ENCODE measurements around the gene SLC38A9. TPM values are rescaled to one million over a fixed set of nuclear protein-coding genes. Genes with fewer than 3 reads are reported as not detected.
A peak's percentile ranks its signal among the peaks of the same experiment; 100 is the strongest.

The SLC38A9 gene
- total RNA-seq, 1 experiment from 2014 or later: 22.1 TPM

- peak; percentile 46 for DNase-seq
- Histone ChIP-seq H3K4me3 (ENCODE audit: insufficient read depth, low read depth, low read length) (no peak overlapping the region), H3K36me3 (replicated peaks; ENCODE audit: control insufficient read depth, insufficient read depth, low read length) (peaks cover 2% of the 10 kb centered on the region)
These were observed 17.8 kb downstream of the SLC38A9 start for GRCh38 chr5:55694152-55694830.

DNA sequence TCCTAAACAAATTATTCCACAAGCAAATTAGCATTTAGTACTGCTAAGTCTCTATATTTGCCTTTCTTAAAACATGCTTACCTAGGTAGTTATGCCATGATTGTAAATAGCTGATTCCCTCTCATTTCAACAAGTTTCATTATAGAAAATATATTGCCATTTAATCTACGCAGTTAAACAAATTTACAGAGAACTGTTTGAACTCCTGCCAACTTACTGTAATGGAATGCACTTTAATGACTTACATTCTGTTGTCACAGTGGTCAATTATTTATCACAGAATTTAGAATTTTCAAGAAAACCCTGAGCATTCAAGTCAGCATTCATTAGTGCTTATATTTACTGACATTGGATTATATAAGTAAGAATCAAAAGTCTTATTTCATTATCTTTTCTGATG lies 19.6 kb downstream of the SLC38A9 start:
- no peaks in the 10 kb centered on the region; the same call in 1 of the 2 replicates for H3K36me3 ChIP-seq (replicated peaks; ENCODE audit: control insufficient read depth, insufficient read depth, low read length)

More at GRCh38 chr5:55694152-55694830, 17.8 kb downstream of the SLC38A9 start:
- H3K27me3 ChIP-seq (ENCODE audit: control insufficient read depth, insufficient read depth, low read length): no peaks in the 10 kb centered on the region

DNA sequence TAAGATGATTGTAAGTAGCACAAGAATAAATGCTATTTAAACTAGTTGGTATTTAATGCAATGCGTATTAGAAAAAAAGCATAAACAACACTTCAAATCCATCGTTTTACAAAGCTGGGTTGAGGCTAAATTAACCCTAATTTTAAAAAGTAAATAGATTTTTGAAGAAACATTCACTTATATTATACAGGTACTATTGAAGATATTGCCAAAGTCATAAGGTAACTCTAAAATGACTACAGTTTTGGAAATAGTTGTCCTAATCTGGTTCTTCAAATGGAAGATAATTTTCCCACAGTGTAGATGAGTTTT lies 20.1 kb downstream of the SLC38A9 start:
- Histone ChIP-seq H3K27me3 (ENCODE audit: control insufficient read depth, insufficient read depth, low read length) (no peaks in the 10 kb centered on the region), H3K4me3 (ENCODE audit: insufficient read depth, low read depth, low read length) (no peak overlapping the region), H3K36me3 (replicated peaks; ENCODE audit: control insufficient read depth, insufficient read depth, low read length) (no peaks in the 10 kb centered on the region; the same call in 1 of the 2 replicates)
- DNase-seq: no peak

More for the DNA sequence above, 19.6 kb downstream of the SLC38A9 start:
- DNase-seq: no peak
- no peak overlapping the region for H3K4me3 ChIP-seq (ENCODE audit: insufficient read depth, low read depth, low read length)
- H3K27me3 ChIP-seq (ENCODE audit: control insufficient read depth, insufficient read depth, low read length): no peaks in the 10 kb centered on the region

DNA sequence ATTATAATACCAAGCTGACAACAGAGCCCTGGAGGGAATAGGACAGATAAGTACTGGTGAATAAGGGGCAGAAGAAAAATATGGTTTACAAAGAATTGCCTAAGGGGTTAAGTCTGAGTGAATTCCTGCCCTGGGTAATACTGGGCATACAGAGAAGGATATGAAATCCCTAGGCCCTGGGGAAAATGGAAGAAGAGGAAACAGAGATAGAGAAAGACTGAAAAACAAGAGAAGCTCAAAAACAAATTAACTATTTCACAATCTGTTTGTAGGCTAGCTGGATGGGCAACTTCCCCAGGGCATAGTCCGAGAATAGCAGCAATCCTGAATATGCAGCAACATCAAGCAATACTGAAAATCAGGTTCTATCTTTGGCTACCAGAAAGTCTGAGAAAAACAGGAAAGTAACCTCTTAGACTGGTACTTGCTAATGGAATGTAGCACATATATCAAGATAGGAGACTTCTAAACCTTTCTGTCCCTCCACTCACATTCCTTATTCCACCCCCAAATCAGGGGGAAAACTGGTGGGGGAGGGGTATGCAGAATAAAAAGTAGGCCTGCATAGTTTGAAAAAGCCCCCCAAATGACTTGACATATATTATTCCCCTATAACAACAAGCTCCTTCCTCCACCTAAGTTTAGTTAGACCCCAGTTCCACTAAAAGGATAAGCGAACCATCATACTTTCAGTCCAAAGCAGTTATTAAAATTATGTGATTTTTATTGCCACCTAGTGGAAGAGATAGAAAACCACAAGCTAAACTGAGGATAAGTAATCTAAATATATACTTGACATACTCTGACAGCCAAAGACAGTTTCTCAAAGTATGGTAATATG lies 20.6 kb downstream of the SLC38A9 start:
- Histone ChIP-seq H3K4me3 (ENCODE audit: insufficient read depth, low read depth, low read length) (no peak overlapping the region), H3K36me3 (replicated peaks; ENCODE audit: control insufficient read depth, insufficient read depth, low read length) (no peaks in the 10 kb centered on the region), H3K27me3 (ENCODE audit: control insufficient read depth, insufficient read depth, low read length) (no peaks in the 10 kb centered on the region)
- DNase-seq: peak; percentile 36

DNA sequence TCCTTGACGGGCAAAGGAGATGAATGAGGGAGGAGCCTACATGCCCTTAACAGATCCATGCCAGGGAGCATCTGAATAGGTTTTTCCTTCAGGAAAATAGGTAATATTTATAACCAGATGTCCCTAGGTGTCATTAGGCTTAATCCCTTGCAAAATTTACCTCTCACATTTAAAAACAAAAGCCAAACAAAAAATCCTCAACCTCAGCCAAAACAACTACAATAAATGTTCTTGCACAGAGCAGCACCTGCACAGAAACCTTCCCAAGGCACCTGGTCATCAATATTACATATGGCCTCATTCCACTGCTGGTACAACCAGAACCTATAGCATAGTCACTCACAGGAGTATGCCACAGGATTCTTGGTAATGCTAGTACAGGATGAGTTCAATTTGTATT lies 30.1 kb downstream of the SLC38A9 start:
- no peaks in the 10 kb centered on the region for H3K27me3 ChIP-seq (ENCODE audit: control insufficient read depth, insufficient read depth, low read length)
- no peak for DNase-seq
- H3K36me3 ChIP-seq (replicated peaks; ENCODE audit: control insufficient read depth, insufficient read depth, low read length): no peaks in the 10 kb centered on the region
- H3K4me3 ChIP-seq (ENCODE audit: insufficient read depth, low read depth, low read length): no peak overlapping the region

DNA sequence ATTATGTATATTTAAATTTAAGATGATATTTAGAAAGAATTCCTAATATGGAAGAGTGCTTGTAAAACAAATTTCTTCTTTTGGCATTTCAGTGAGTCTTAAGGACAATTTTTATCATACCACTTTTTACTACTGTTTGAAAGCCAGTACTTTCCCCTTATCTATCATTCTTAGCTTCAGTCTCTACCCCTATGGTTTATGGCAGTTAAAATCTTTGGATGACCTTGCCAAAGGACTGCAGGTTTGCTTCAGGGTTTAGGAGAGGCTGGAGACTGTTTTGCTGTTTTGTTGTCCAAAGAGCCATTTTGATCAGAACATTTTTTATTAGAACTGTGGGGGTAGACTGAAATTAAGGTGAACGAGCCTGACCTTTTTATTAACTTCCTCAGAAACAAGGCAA lies 30.8 kb downstream of the SLC38A9 start:
- DNase-seq: no peak

GRCh38 chr5:55680353-55680752 lies 31.8 kb downstream of the SLC38A9 start:
- no peaks in the 10 kb centered on the region for H3K27me3 ChIP-seq (ENCODE audit: control insufficient read depth, insufficient read depth, low read length)
- DNase-seq: no peak
- no peaks in the 10 kb centered on the region for H3K36me3 ChIP-seq (replicated peaks; ENCODE audit: control insufficient read depth, insufficient read depth, low read length)
- H3K4me3 ChIP-seq (ENCODE audit: insufficient read depth, low read depth, low read length): no peak overlapping the region

More for the DNA sequence above, 30.8 kb downstream of the SLC38A9 start:
- Histone ChIP-seq H3K4me3 (ENCODE audit: insufficient read depth, low read depth, low read length) (no peak overlapping the region), H3K27me3 (ENCODE audit: control insufficient read depth, insufficient read depth, low read length) (no peaks in the 10 kb centered on the region), H3K36me3 (replicated peaks; ENCODE audit: control insufficient read depth, insufficient read depth, low read length) (no peaks in the 10 kb centered on the region)

DNA sequence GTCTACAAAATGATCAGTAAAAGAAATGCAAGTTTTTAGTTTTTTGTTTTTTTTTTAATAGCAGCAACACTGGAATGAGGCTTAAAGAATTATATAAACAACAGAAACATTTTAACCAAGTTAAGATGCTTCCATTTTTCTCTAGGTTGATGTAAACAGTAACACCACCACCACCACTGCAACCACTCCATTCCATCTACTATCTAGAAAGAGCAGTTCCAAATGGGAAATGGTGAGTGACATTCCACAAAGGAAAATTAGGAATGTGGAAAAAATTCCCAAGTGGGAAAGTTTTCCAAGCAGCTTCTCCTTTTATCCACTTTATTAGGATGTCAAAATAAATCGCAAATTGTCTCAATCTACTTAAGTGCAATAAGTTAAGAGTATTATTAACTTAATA lies 32.6 kb downstream of the SLC38A9 start:
- no peaks in the 10 kb centered on the region for H3K27me3 ChIP-seq (ENCODE audit: control insufficient read depth, insufficient read depth, low read length)

GRCh38 chr5:55675119-55675518 lies 37.0 kb downstream of the SLC38A9 start:
- H3K4me3 ChIP-seq (ENCODE audit: insufficient read depth, low read depth, low read length): no peak overlapping the region
- DNase-seq: no peak

More for the DNA sequence above, 32.6 kb downstream of the SLC38A9 start:
- no peak overlapping the region for H3K4me3 ChIP-seq (ENCODE audit: insufficient read depth, low read depth, low read length)
- DNase-seq: no peak
- H3K36me3 ChIP-seq (replicated peaks; ENCODE audit: control insufficient read depth, insufficient read depth, low read length): no peaks in the 10 kb centered on the region

GRCh38 chr5:55674340-55674739 lies 37.8 kb downstream of the SLC38A9 start:
- Histone ChIP-seq H3K36me3 (replicated peaks; ENCODE audit: control insufficient read depth, insufficient read depth, low read length) (no peaks in the 10 kb centered on the region), H3K4me3 (ENCODE audit: insufficient read depth, low read depth, low read length) (no peak overlapping the region), H3K27me3 (ENCODE audit: control insufficient read depth, insufficient read depth, low read length) (no peaks in the 10 kb centered on the region)
- no peak for DNase-seq

More at GRCh38 chr5:55675119-55675518, 37.0 kb downstream of the SLC38A9 start:
- H3K36me3 ChIP-seq (replicated peaks; ENCODE audit: control insufficient read depth, insufficient read depth, low read length): no peaks in the 10 kb centered on the region
- H3K27me3 ChIP-seq (ENCODE audit: control insufficient read depth, insufficient read depth, low read length): no peaks in the 10 kb centered on the region

DNA sequence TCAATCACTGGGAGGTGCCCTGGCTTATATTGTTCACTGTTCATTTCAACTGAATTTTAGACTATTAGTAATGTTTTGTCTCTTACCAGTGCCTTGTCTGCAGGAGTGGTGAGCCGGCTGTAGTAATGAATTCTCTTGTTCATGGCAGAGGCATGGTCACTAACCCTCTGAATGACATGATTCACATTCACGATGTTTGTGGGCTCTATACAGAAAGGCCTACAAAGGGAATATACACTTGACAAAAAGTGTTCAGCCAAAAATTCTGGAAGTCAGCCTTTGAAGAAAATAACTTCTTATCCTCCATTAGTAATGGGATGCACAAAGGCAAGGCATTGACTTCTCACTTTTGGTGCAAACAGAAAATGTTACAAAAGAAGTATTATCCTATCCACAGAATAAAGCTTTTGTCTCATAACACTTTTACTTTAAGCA lies 39.6 kb downstream of the SLC38A9 start:
- H3K27me3 ChIP-seq (ENCODE audit: control insufficient read depth, insufficient read depth, low read length): no peaks in the 10 kb centered on the region
- H3K4me3 ChIP-seq (ENCODE audit: insufficient read depth, low read depth, low read length): no peak overlapping the region
- no peaks in the 10 kb centered on the region for H3K36me3 ChIP-seq (replicated peaks; ENCODE audit: control insufficient read depth, insufficient read depth, low read length)
- DNase-seq: no peak

DNA sequence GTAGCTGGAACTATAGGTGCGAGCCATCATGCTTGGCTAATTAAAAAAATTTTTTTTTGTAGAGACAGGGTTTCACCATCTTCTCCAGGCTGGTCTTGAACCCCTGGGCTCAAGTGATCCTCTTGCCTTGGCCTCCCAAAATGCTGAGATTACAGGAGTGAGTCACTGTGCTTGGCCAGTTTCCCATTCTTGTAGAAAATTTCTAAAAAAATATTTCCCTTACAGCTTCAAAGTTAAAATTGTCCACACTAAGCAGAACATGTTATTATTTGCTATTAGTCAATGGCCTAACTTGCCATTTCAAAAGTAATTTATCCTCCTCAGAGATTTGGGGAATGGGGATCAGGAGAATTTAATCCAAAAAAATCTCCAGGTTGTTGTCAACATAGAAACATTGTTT lies 40.1 kb downstream of the SLC38A9 start:
- no peaks in the 10 kb centered on the region for H3K27me3 ChIP-seq (ENCODE audit: control insufficient read depth, insufficient read depth, low read length)
- DNase-seq: no peak
- H3K36me3 ChIP-seq (replicated peaks; ENCODE audit: control insufficient read depth, insufficient read depth, low read length): no peaks in the 10 kb centered on the region
- no peak overlapping the region for H3K4me3 ChIP-seq (ENCODE audit: insufficient read depth, low read depth, low read length)

DNA sequence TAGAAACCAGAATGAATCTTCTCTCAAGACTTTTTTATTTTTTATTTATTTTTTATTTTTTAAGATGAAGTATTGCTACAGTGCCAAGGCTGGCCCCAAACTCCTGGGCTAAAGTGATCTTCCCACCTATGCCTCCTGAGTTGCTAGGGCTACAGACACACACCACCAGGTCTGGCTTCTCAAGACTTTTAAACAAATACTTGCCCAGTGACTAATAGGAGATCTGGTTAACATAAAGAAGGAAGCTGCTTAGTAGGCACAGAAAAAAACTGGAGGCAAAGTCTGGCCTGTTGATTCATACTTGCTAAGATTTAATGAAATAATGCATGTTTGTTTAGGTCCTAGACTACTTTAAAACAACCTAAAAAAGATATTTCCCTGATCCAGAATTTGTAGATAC lies 43.8 kb downstream of the SLC38A9 start:
- Histone ChIP-seq H3K27me3 (ENCODE audit: control insufficient read depth, insufficient read depth, low read length) (no peaks in the 10 kb centered on the region), H3K4me3 (ENCODE audit: insufficient read depth, low read depth, low read length) (no peak overlapping the region), H3K36me3 (replicated peaks; ENCODE audit: control insufficient read depth, insufficient read depth, low read length) (no peaks in the 10 kb centered on the region)
- no peak for DNase-seq

DNA sequence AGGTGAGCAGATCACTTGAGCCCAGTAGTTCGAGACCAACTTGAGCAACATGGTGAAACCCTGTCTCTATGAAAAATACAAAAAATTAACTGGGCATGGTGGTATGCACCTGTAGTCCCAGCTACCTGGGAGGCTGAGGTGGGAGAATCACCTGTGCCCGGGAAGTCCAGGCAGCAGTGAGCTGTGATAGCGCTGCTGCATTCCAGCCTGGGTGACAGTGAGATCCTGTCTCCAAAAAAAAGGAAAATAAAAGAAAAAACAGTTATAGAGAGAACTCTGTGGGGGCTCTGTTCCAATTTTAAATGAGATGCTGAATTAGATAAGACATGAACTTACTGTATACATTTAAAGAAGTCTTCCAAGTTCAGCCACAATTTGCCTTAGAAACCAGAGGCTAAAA lies 44.2 kb downstream of the SLC38A9 start:
- H3K4me3 ChIP-seq (ENCODE audit: insufficient read depth, low read depth, low read length): no peak overlapping the region
- DNase-seq: no peak
- H3K27me3 ChIP-seq (ENCODE audit: control insufficient read depth, insufficient read depth, low read length): no peaks in the 10 kb centered on the region
- no peaks in the 10 kb centered on the region for H3K36me3 ChIP-seq (replicated peaks; ENCODE audit: control insufficient read depth, insufficient read depth, low read length)

GRCh38 chr5:55665065-55665464 lies 47.1 kb downstream of the SLC38A9 start:
- no peaks in the 10 kb centered on the region for H3K27me3 ChIP-seq (ENCODE audit: control insufficient read depth, insufficient read depth, low read length)
- H3K4me3 ChIP-seq (ENCODE audit: insufficient read depth, low read depth, low read length): no peak overlapping the region
- DNase-seq: no peak
- no peaks in the 10 kb centered on the region; the same call in 1 of the 2 replicates for H3K36me3 ChIP-seq (replicated peaks; ENCODE audit: control insufficient read depth, insufficient read depth, low read length)
